Gastrocnemius medialis (tissue), 4 donors: ENCODE results near the gene BCL2. TPM values are rescaled to one million over a fixed set of nuclear protein-coding genes. Genes with fewer than 3 reads are reported as not detected.
A peak's percentile ranks its signal among the peaks of the same experiment; 100 is the strongest.

Experiments used
- ATAC-seq, 2 donors: fragments of 150-250 bp; one replicate each; pipeline ENCODE4 v1.9.1; 2016
- DNase-seq, 2 donors: peaks; one replicate each; pipeline ENCODE4 v3.0.0-alpha.2; 2019
- H3K27ac ChIP-seq, 4 donors: fragments of 200-600 bp; sonication (generic); 1 replicate in 1 of 4; 2 replicates in 3 of 4; pipeline ENCODE4 v1.5.1; 2016 to 2018; ENCODE audit warnings: mild to moderate bottlenecking in 2 of 4, moderate library complexity in 1 of 4
- H3K27me3 ChIP-seq, 3 donors: fragments of 200-600 bp; sonication (generic) in 2 of 3; 1 replicate in 1 of 3; 2 replicates in 2 of 3; pipeline versions ENCODE4 v1.5.1 to v1.6.0; 2016 to 2019; ENCODE audit warnings: mild to moderate bottlenecking in 1 of 3, moderate library complexity in 1 of 3
- H3K36me3 ChIP-seq, 2 donors: fragments of 200-600 bp; sonication (generic) in 1 of 2; one replicate each; pipeline ENCODE4 v1.5.1; 2017 to 2018
- H3K4me1 ChIP-seq, 2 donors: fragments of 200-600 bp; sonication (generic) in 1 of 2; one replicate each; pipeline ENCODE4 v1.5.1; 2016 to 2017; ENCODE audit warnings: mild to moderate bottlenecking in 2 of 2
- H3K4me3 ChIP-seq, 4 donors: fragments of 200-600 bp; sonication (generic) in 3 of 4; 1 replicate in 1 of 4; 2 replicates in 3 of 4; pipeline ENCODE4 v1.5.1; 2016 to 2019; ENCODE audit warnings: mild to moderate bottlenecking in 2 of 4
- H3K9me3 ChIP-seq, 3 donors: fragments of 200-600 bp; sonication (generic) in 2 of 3; 1 replicate in 1 of 3; 2 replicates in 2 of 3; pipeline ENCODE4 v1.5.1; 2016 to 2019
- CTCF ChIP-seq, 5 experiments: fragments of 450-650 bp in 3 of 5; fragments of 200-600 bp in 2 of 5; sonication (generic) in 2 of 5; IDR thresholded peaks in 4 of 5; conservative IDR thresholded peaks in 1 of 5; 1 replicate in 4 of 5; 2 replicates in 1 of 5; pipeline ENCODE4 v1.5.1; 2016 to 2019; ENCODE audit warnings: antibody characterized with exemption in 5 of 5, mild to moderate bottlenecking in 3 of 5, moderate library complexity in 3 of 5
- POLR2A ChIP-seq, 2 donors: fragments of 450-650 bp; IDR thresholded peaks; one replicate each; pipeline ENCODE4 v1.6.1; 2017; ENCODE audit warnings: antibody characterized with exemption in 2 of 2, mild to moderate bottlenecking in 2 of 2, moderate library complexity in 2 of 2
- in situ Hi-C, 4 donors: fragments of 200-750 bp; cut with MboI; loops; one replicate each; pipeline versions ENCODE4 v1.15.0 to v1.8.0; 2017; ENCODE audit warnings: low sequenced_read_pairs in 4 of 4
- intact Hi-C: fragments of 100-400 bp; cut with DNase I; formaldehyde crosslinking; loops from one replicate; pipeline ENCODE4 v1.15.1; 2023; ENCODE audit warnings: low total_unique reads
- total RNA-seq, 4 donors: library from RNA; depleted of rRNA; stranded (reverse); fragments of >200 nt; gene quantifications; one replicate each; pipeline versions ENCODE4 v1.1.0 to v1.2.3, GENCODE V29; 2016

The BCL2 gene
- total RNA-seq, 4 donors from 2014 or later: 6.2 to 20.4 (median 13.7) TPM

- no peak for ATAC-seq
- no peak overlapping the region for H3K4me3 ChIP-seq
- no peaks in the 10 kb centered on the region for H3K9me3 ChIP-seq
- peaks cover 56 to 60% of the 10 kb centered on the region in 2 donors for H3K4me1 ChIP-seq
- DNase-seq: no peak
- no peak for TF ChIP-seq POLR2A (IDR thresholded peaks at IDR 0.05)
- no peak for TF ChIP-seq CTCF (IDR thresholded peaks at IDR 0.05 in 4 of 5, conservative IDR thresholded peaks at IDR 0.05 in 1 of 5)
- H3K27me3 ChIP-seq: no peaks in the 10 kb centered on the region
- intact Hi-C loops (no loop called here), in situ Hi-C loops (no loop called here)
- no peaks in the 10 kb centered on the region for H3K36me3 ChIP-seq
- no peak overlapping the region for H3K27ac ChIP-seq
Measured at GRCh38 chr18:63181706-63182309, 137.8 kb downstream of the BCL2 start.

- Histone ChIP-seq H3K36me3 (no peaks in the 10 kb centered on the region), H3K27me3 (no peaks in the 10 kb centered on the region), H3K27ac (no peak overlapping the region), H3K4me3 (no peak overlapping the region), H3K9me3 (no peaks in the 10 kb centered on the region), H3K4me1 (peaks cover 48 to 52% of the 10 kb centered on the region in 2 donors)
- intact Hi-C loops (no loop called here), in situ Hi-C loops (no loop called here)
- TF ChIP-seq POLR2A (IDR thresholded peaks at IDR 0.05): no peak
- no peak for TF ChIP-seq CTCF (IDR thresholded peaks at IDR 0.05 in 4 of 5, conservative IDR thresholded peaks at IDR 0.05 in 1 of 5)
- no peak for DNase-seq
- ATAC-seq: no peak
Measured at GRCh38 chr18:63180971-63181376, 138.6 kb downstream of the BCL2 start.

GRCh38 chr18:63180321-63180720 lies 139.2 kb downstream of the BCL2 start:
- no peaks in the 10 kb centered on the region for H3K36me3 ChIP-seq
- intact Hi-C loops: no loop called here
- in situ Hi-C loops: no loop called here
- no peaks in the 10 kb centered on the region for H3K27me3 ChIP-seq
- H3K27ac ChIP-seq: no peak overlapping the region
- peaks cover 42 to 47% of the 10 kb centered on the region in 2 donors for H3K4me1 ChIP-seq
- DNase-seq: no peak
- TF ChIP-seq POLR2A (IDR thresholded peaks at IDR 0.05) (no peak), CTCF (IDR thresholded peaks at IDR 0.05 in 4 of 5, conservative IDR thresholded peaks at IDR 0.05 in 1 of 5) (no peak)
- H3K9me3 ChIP-seq: no peaks in the 10 kb centered on the region
- no peak overlapping the region for H3K4me3 ChIP-seq
- no peak for ATAC-seq

GRCh38 chr18:63179422-63179821 lies 140.1 kb downstream of the BCL2 start:
- TF ChIP-seq POLR2A (IDR thresholded peaks at IDR 0.05) (no peak), CTCF (IDR thresholded peaks at IDR 0.05 in 4 of 5, conservative IDR thresholded peaks at IDR 0.05 in 1 of 5) (no peak)
- DNase-seq (no peak), ATAC-seq (no peak)
- intact Hi-C loops: loop anchor here (2.0 kb wide), 1 partner anchor 17 kb away; no protein-coding TSS in a partner anchor
- Histone ChIP-seq H3K27me3 (no peaks in the 10 kb centered on the region), H3K27ac (peak overlapping the region; percentile 65 to 82 (median 72)), H3K9me3 (no peaks in the 10 kb centered on the region), H3K4me1 (peaks cover 37 to 45% of the 10 kb centered on the region in 2 donors), H3K36me3 (no peaks in the 10 kb centered on the region), H3K4me3 (peak overlapping the region in 2 of 4 donors; percentile 4 to 52)
- in situ Hi-C loops: no loop called here
